BE2C (cell line): ENCODE data around the gene CAPN13.
"Not testable (repeated sequence)": the region's sequence is repeated elsewhere in the genome, so short reads cannot be mapped to it uniquely, and the experiment has no call there.

Experiments
- DNase-seq: peaks from one replicate; pipeline ENCODE4 v3.0.0-alpha.2; 2020
- H3K27me3 ChIP-seq: fragments of 250-450 bp; sonication (Bioruptor Pico); 2 replicates; pipeline ENCODE4 v1.5.1; 2020; ENCODE audit warnings: mild to moderate bottlenecking
- H3K36me3 ChIP-seq: fragments of 250-450 bp; sonication (Bioruptor Pico); 2 replicates; pipeline ENCODE4 v1.5.1; 2020; ENCODE audit warnings: mild to moderate bottlenecking
- H3K4me1 ChIP-seq: fragments of 250-450 bp; sonication (Bioruptor Pico); 2 replicates; pipeline ENCODE4 v1.5.1; 2020
- H3K4me3 ChIP-seq: 2 replicates; pipeline ENCODE4 v1.5.1; 2011; ENCODE audit warnings: low read depth, low read length
- H3K9me3 ChIP-seq: fragments of 250-450 bp; sonication (Bioruptor Pico); 2 replicates; pipeline ENCODE4 v1.5.1; 2020
- CTCF ChIP-seq: IDR thresholded peaks from 2 replicates; pipeline ENCODE4 v1.5.1; 2012; ENCODE audit warnings: mild to moderate bottlenecking, low read depth, low read length

CAPN13 gene

GRCh38 chr2:30704309-30705020, 102.8 kb downstream of the CAPN13 start:
- H3K9me3 ChIP-seq, result peaks cover 3% of the 10 kb centered on the region; the same call in 1 of the 2 replicates
- H3K4me1 ChIP-seq, result peaks cover 4% of the 10 kb centered on the region
- no peaks in the 10 kb centered on the region for H3K36me3 ChIP-seq
- no peak for DNase-seq
- TF ChIP-seq CTCF, result no peak
- no peaks in the 10 kb centered on the region for H3K27me3 ChIP-seq
- H3K4me3 ChIP-seq, result no peak overlapping the region

- Histone ChIP-seq H3K9me3 (peaks cover 3% of the 10 kb centered on the region; the same call in 1 of the 2 replicates), H3K36me3 (no peaks in the 10 kb centered on the region), H3K27me3 (no peaks in the 10 kb centered on the region), H3K4me1 (peaks cover 4% of the 10 kb centered on the region), H3K4me3 (no peak overlapping the region)
- TF ChIP-seq CTCF, result no peak
- no peak for DNase-seq
Observed at GRCh38 chr2:30702694-30703093, 104.6 kb downstream of the CAPN13 start.

GRCh38 chr2:30701782-30702181, 105.5 kb downstream of the CAPN13 start:
- no peaks in the 10 kb centered on the region for H3K36me3 ChIP-seq
- peaks cover 3% of the 10 kb centered on the region; the same call in 1 of the 2 replicates for H3K9me3 ChIP-seq
- no peaks in the 10 kb centered on the region for H3K27me3 ChIP-seq
- no peak for TF ChIP-seq CTCF
- no peak for DNase-seq
- H3K4me3 ChIP-seq, result no peak overlapping the region
- H3K4me1 ChIP-seq, result peaks cover 4% of the 10 kb centered on the region

GRCh38 chr2:30697242-30698103, 109.8 kb downstream of the CAPN13 start:
- not testable (repeated sequence) for H3K27me3 ChIP-seq, H3K36me3 ChIP-seq, DNase-seq, H3K4me1 ChIP-seq, H3K4me3 ChIP-seq, H3K9me3 ChIP-seq
- peak; percentile 24; the same call in 1 of the 2 replicates for TF ChIP-seq CTCF

GRCh38 chr2:30695749-30696148, 111.5 kb downstream of the CAPN13 start:
- H3K4me3 ChIP-seq, result no peak overlapping the region
- TF ChIP-seq CTCF, result no peak
- no peaks in the 10 kb centered on the region for H3K36me3 ChIP-seq
- H3K9me3 ChIP-seq, result no peaks in the 10 kb centered on the region
- DNase-seq, result no peak
- no peaks in the 10 kb centered on the region for H3K27me3 ChIP-seq
- H3K4me1 ChIP-seq, result no peaks in the 10 kb centered on the region
